B cell (primary cell): ENCODE measurements around the gene ZNF620.
"Not testable (repeated sequence)": the region's sequence is repeated elsewhere in the genome, so short reads cannot be mapped to it uniquely, and the experiment has no call there.

ENCODE experiments used
- EZH2 ChIP-seq: IDR thresholded peaks from 2 replicates; pipeline ENCODE4 v1.6.1; 2012; ENCODE audit warnings: borderline replicate concordance, low read depth, mild to moderate bottlenecking, moderate library complexity, low read length; ENCODE audit not compliant: insufficient read depth, poor library complexity, severe bottlenecking
- TF ChIP-seq, protein P1 (sequence below): fragments of 200-600 bp; IDR thresholded peaks from one replicate; pipeline ENCODE4 v1.8.0; 2022; ENCODE audit warnings: antibody characterized with exemption, mild to moderate bottlenecking

GRCh38 chr3:40565629-40566028 is 59.8 kb downstream of the ZNF620 start:
- TF ChIP-seq, protein P1, sequence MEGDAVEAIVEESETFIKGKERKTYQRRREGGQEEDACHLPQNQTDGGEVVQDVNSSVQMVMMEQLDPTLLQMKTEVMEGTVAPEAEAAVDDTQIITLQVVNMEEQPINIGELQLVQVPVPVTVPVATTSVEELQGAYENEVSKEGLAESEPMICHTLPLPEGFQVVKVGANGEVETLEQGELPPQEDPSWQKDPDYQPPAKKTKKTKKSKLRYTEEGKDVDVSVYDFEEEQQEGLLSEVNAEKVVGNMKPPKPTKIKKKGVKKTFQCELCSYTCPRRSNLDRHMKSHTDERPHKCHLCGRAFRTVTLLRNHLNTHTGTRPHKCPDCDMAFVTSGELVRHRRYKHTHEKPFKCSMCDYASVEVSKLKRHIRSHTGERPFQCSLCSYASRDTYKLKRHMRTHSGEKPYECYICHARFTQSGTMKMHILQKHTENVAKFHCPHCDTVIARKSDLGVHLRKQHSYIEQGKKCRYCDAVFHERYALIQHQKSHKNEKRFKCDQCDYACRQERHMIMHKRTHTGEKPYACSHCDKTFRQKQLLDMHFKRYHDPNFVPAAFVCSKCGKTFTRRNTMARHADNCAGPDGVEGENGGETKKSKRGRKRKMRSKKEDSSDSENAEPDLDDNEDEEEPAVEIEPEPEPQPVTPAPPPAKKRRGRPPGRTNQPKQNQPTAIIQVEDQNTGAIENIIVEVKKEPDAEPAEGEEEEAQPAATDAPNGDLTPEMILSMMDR, result not testable (repeated sequence)
- not testable (repeated sequence) for TF ChIP-seq EZH2
